Liver (tissue), 9 donors: ENCODE measurements around the gene CXCR4. TPM values are rescaled to one million over a fixed set of nuclear protein-coding genes. Genes with fewer than 3 reads are reported as not detected.

Experiments used
- DNase-seq: peaks from one replicate; pipeline ENCODE4 v3.0.0-alpha.2; 2017; ENCODE audit warnings: low spot score
- H3K27ac ChIP-seq, 2 donors: one replicate each; pipeline ENCODE4 v1.7.0; 2013; ENCODE audit warnings: inconsistent platforms in 2 of 2, low read length in 2 of 2, control low read depth in 1 of 2, low read depth in 1 of 2, mild to moderate bottlenecking in 1 of 2
- H3K27me3 ChIP-seq, 4 donors: one replicate each; pipeline versions ENCODE4 v1.6.1 to v1.7.0; 2013; ENCODE audit warnings: low read length in 3 of 4, inconsistent platforms in 1 of 4, mild to moderate bottlenecking in 1 of 4, moderate library complexity in 1 of 4; ENCODE audit not compliant: control insufficient read depth in 4 of 4, insufficient read depth in 4 of 4
- H3K36me3 ChIP-seq, 4 donors: one replicate each; pipeline versions ENCODE4 v1.6.1 to v1.7.0; 2013; ENCODE audit warnings: low read length in 3 of 4, mild to moderate bottlenecking in 3 of 4, low read depth in 1 of 4, moderate library complexity in 1 of 4; ENCODE audit not compliant: control insufficient read depth in 4 of 4, insufficient read depth in 3 of 4
- H3K4me1 ChIP-seq, 4 donors: one replicate each; pipeline versions ENCODE4 v1.6.1 to v1.7.0; 2013; ENCODE audit warnings: low read length in 3 of 4, mild to moderate bottlenecking in 3 of 4, moderate library complexity in 1 of 4; ENCODE audit not compliant: control insufficient read depth in 4 of 4, insufficient read depth in 4 of 4
- H3K4me3 ChIP-seq, 3 donors: one replicate each; pipeline versions ENCODE4 v1.6.1 to v1.7.0; 2013; ENCODE audit warnings: low read length in 3 of 3, control low read depth in 1 of 3, low read depth in 1 of 3, mild to moderate bottlenecking in 1 of 3
- H3K9ac ChIP-seq, 2 donors: one replicate each; pipeline ENCODE4 v1.7.0; 2013; ENCODE audit warnings: low read length in 2 of 2, mild to moderate bottlenecking in 2 of 2, moderate library complexity in 2 of 2, control low read depth in 1 of 2, low read depth in 1 of 2
- H3K9me3 ChIP-seq, 4 donors: one replicate each; pipeline versions ENCODE4 v1.6.1 to v1.7.0; 2013; ENCODE audit warnings: low read length in 3 of 4; ENCODE audit not compliant: control insufficient read depth in 4 of 4
- HNF4G ChIP-seq: IDR thresholded peaks from 2 replicates; pipeline ENCODE4 v1.6.1; 2016; ENCODE audit warnings: antibody characterized with exemption
- JUND ChIP-seq, 2 donors: IDR thresholded peaks; 2 replicates each; pipeline ENCODE4 v1.6.1; 2016; ENCODE audit warnings: antibody characterized with exemption in 2 of 2
- NR2F2 ChIP-seq: IDR thresholded peaks from 2 replicates; pipeline ENCODE4 v1.6.1; 2016; ENCODE audit warnings: antibody characterized with exemption
- RAD21 ChIP-seq, 2 donors: IDR thresholded peaks; 2 replicates each; pipeline ENCODE4 v1.6.1; 2016; ENCODE audit warnings: antibody characterized with exemption in 2 of 2, mild to moderate bottlenecking in 2 of 2
- RXRA ChIP-seq, 2 donors: IDR thresholded peaks; 2 replicates each; pipeline ENCODE4 v1.6.1; 2017 to 2018; ENCODE audit warnings: antibody characterized with exemption in 2 of 2, mild to moderate bottlenecking in 1 of 2
- SP1 ChIP-seq: IDR thresholded peaks from 2 replicates; pipeline ENCODE4 v1.6.1; 2018; ENCODE audit warnings: antibody characterized with exemption, mild to moderate bottlenecking
- TAF1 ChIP-seq: conservative IDR thresholded peaks from 2 replicates; pipeline ENCODE4 v1.6.1; 2016; ENCODE audit warnings: antibody characterized with exemption, mild to moderate bottlenecking
- WGBS: extraction: QIAGEN DNeasy Blood & Tissue Kit; methylation state at CpG from one replicate; pipeline ENCODE4 v1.1.7; 2013; 5-methylcytosine and 5-hydroxymethylcytosine counted together
- polyA plus RNA-seq, 2 donors: library from polyadenylated mRNA; stranded (reverse) in 1 of 2; unstranded in 1 of 2; fragments of 200-250 nt in 1 of 2; fragments of >200 nt in 1 of 2; fragmentation: Nextera tagmentation in 1 of 2; extraction: Ambion mirVana in 1 of 2; gene quantifications; one replicate each; pipeline versions ENCODE4 v1.2.1 to v1.2.3, GENCODE V29; 2013 to 2015
- total RNA-seq, 2 donors: library from RNA; depleted of rRNA; stranded (reverse); fragments of >200 nt; gene quantifications; one replicate each; pipeline ENCODE4 v1.2.3, GENCODE V29; 2014
- TF ChIP-seq, protein P1 (sequence below): IDR thresholded peaks from 2 replicates; pipeline ENCODE4 v1.6.1; 2016; ENCODE audit warnings: antibody characterized with exemption
- TF ChIP-seq, protein P2 (sequence below): fragments of 150-350 bp; IDR thresholded peaks from 2 replicates; pipeline ENCODE4 v1.5.1; 2017; ENCODE audit warnings: improper control_type of control experiment, low read depth, low read length; ENCODE audit not compliant: missing input control
- TF ChIP-seq, protein P3 (sequence below): IDR thresholded peaks from 2 replicates; pipeline ENCODE4 v1.6.1; 2016; ENCODE audit warnings: antibody characterized with exemption
- donor health status: healthy.
- donor health status: healthy.
- donor health status: healthy.
- donor health status: healthy.
- donor health status: healthy.

The CXCR4 gene
- total and polyA plus RNA-seq, 4 donors = 5.0 to 9.0 (median 6.1) TPM

- TF ChIP-seq RXRA (IDR thresholded peaks at IDR 0.05) (no peak), HNF4G (no peak), TAF1 (no peak), JUND (IDR thresholded peaks at IDR 0.05) (no peak), SP1 (no peak), NR2F2 (no peak)
- TF ChIP-seq, protein P1, sequence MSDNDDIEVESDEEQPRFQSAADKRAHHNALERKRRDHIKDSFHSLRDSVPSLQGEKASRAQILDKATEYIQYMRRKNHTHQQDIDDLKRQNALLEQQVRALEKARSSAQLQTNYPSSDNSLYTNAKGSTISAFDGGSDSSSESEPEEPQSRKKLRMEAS = no peak
- TF ChIP-seq, protein P2, sequence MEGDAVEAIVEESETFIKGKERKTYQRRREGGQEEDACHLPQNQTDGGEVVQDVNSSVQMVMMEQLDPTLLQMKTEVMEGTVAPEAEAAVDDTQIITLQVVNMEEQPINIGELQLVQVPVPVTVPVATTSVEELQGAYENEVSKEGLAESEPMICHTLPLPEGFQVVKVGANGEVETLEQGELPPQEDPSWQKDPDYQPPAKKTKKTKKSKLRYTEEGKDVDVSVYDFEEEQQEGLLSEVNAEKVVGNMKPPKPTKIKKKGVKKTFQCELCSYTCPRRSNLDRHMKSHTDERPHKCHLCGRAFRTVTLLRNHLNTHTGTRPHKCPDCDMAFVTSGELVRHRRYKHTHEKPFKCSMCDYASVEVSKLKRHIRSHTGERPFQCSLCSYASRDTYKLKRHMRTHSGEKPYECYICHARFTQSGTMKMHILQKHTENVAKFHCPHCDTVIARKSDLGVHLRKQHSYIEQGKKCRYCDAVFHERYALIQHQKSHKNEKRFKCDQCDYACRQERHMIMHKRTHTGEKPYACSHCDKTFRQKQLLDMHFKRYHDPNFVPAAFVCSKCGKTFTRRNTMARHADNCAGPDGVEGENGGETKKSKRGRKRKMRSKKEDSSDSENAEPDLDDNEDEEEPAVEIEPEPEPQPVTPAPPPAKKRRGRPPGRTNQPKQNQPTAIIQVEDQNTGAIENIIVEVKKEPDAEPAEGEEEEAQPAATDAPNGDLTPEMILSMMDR = no peak
- no peaks in the 10 kb centered on the region for H3K27me3 ChIP-seq
- no peak overlapping the region for H3K4me3 ChIP-seq
- H3K4me1 ChIP-seq = no peaks in the 10 kb centered on the region
- H3K9ac ChIP-seq = no peak overlapping the region
- DNase-seq = no peak
- no peak overlapping the region for H3K27ac ChIP-seq
- WGBS = 82% methylated on average over 11 of the region's 11 CpGs
- H3K9me3 ChIP-seq = no peaks in the 10 kb centered on the region
- no peaks in the 10 kb centered on the region for H3K36me3 ChIP-seq
Observed at GRCh38 chr2:136067897-136068580, 49.9 kb downstream of the CXCR4 start.

DNA sequence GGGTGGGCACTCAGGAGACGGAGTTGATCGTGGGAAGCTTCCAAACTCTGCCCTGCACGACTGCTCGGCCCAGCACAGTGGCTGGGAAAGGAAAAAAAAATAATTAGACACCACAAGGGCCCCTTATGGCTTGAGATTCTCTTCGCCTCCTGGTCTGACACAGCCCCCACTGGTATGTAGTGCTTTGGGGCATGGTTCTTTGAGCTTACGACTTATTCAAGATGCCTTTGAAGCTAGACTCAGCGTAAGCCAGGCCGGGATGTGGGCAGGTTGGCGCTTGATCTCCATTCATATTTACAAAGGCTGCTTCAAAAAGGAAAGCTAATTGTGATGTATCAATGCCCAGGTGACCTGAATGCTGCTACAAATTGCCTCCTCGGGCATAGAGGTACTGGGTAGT is 50.5 kb downstream of the CXCR4 start:
- DNase-seq = no peak
- Histone ChIP-seq H3K27ac (no peak overlapping the region), H3K4me3 (no peak overlapping the region), H3K4me1 (no peaks in the 10 kb centered on the region), H3K9ac (no peak overlapping the region), H3K27me3 (no peaks in the 10 kb centered on the region), H3K9me3 (no peaks in the 10 kb centered on the region), H3K36me3 (no peaks in the 10 kb centered on the region)
- TF ChIP-seq RAD21 (IDR thresholded peaks at IDR 0.05) (no peak), NR2F2 (no peak)
- TF ChIP-seq, protein P2 = no peak
- TF ChIP-seq, protein P3, sequence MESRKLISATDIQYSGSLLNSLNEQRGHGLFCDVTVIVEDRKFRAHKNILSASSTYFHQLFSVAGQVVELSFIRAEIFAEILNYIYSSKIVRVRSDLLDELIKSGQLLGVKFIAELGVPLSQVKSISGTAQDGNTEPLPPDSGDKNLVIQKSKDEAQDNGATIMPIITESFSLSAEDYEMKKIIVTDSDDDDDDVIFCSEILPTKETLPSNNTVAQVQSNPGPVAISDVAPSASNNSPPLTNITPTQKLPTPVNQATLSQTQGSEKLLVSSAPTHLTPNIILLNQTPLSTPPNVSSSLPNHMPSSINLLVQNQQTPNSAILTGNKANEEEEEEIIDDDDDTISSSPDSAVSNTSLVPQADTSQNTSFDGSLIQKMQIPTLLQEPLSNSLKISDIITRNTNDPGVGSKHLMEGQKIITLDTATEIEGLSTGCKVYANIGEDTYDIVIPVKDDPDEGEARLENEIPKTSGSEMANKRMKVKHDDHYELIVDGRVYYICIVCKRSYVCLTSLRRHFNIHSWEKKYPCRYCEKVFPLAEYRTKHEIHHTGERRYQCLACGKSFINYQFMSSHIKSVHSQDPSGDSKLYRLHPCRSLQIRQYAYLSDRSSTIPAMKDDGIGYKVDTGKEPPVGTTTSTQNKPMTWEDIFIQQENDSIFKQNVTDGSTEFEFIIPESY = no peak
- WGBS = 83% methylated on average over 10 of the region's 10 CpGs

GRCh38 chr2:136065907-136066306 is 52.0 kb downstream of the CXCR4 start:
- no peak overlapping the region for H3K27ac ChIP-seq
- H3K36me3 ChIP-seq = no peaks in the 10 kb centered on the region
- no peak overlapping the region for H3K9ac ChIP-seq
- H3K4me3 ChIP-seq = no peak overlapping the region
- WGBS = 45% methylated on average over 3 of the region's 3 CpGs
- no peaks in the 10 kb centered on the region for H3K9me3 ChIP-seq
- DNase-seq = no peak
- no peaks in the 10 kb centered on the region for H3K4me1 ChIP-seq
- H3K27me3 ChIP-seq = no peaks in the 10 kb centered on the region
- TF ChIP-seq, protein P2 = no peak
- TF ChIP-seq RAD21 (IDR thresholded peaks at IDR 0.05) = no peak
- TF ChIP-seq NR2F2 = no peak
- TF ChIP-seq RXRA (IDR thresholded peaks at IDR 0.05) = no peak
- no peak for TF ChIP-seq JUND (IDR thresholded peaks at IDR 0.05)
